DND-41 (cell line): ENCODE results near the gene SPOCK2.

Source experiments
- ATAC-seq: fragments of 200-7000 bp; cut with Tn5 transposase; 3 replicates; pipeline ENCODE4 v1.9.1; 2021; ENCODE audit warnings: low read depth; ENCODE audit not compliant: insufficient read depth
- DNase-seq: peaks from one replicate; pipeline ENCODE4 v3.0.0-alpha.2; 2020
- H2AFZ ChIP-seq: 2 replicates; pipeline ENCODE4 v1.6.0; 2012; ENCODE audit warnings: low read depth, low read length
- H3K27ac ChIP-seq: 2 replicates; pipeline ENCODE4 v1.5.1; 2012; ENCODE audit warnings: low read length, inconsistent platforms
- H3K27me3 ChIP-seq: fragments of 200-600 bp; sonication (generic); 2 replicates; pipeline ENCODE4 v1.6.0; 2012; ENCODE audit warnings: low read length, mild to moderate bottlenecking, inconsistent platforms; ENCODE audit not compliant: insufficient read depth, poor library complexity
- H3K36me3 ChIP-seq: 2 replicates; pipeline ENCODE4 v1.5.1; 2012; ENCODE audit warnings: low read length, inconsistent platforms; ENCODE audit not compliant: insufficient read depth
- H3K4me1 ChIP-seq: 2 replicates; pipeline ENCODE4 v1.5.1; 2012; ENCODE audit warnings: mild to moderate bottlenecking, low read length; ENCODE audit not compliant: insufficient read depth
- H3K4me2 ChIP-seq: 2 replicates; pipeline ENCODE4 v1.6.0; 2012; ENCODE audit warnings: mild to moderate bottlenecking, moderate library complexity, low read length, inconsistent platforms; ENCODE audit not compliant: insufficient read depth
- H3K4me3 ChIP-seq, 2 experiments: fragments of 200-600 bp in 1 of 2; shearing (Covaris generic) in 1 of 2; 2 replicates each; pipeline ENCODE4 v1.5.1; 2012 to 2016; ENCODE audit warnings: inconsistent platforms in 2 of 2, low read length in 2 of 2, mild to moderate bottlenecking in 2 of 2, low read depth in 1 of 2, moderate library complexity in 1 of 2
- H3K79me2 ChIP-seq: 2 replicates; pipeline ENCODE4 v1.6.0; 2012; ENCODE audit warnings: low read length, inconsistent platforms; ENCODE audit not compliant: insufficient read depth
- H3K9ac ChIP-seq: 2 replicates; pipeline ENCODE4 v1.6.0; 2012; ENCODE audit warnings: low read depth, mild to moderate bottlenecking, inconsistent platforms, low read length, moderate library complexity
- H3K9me3 ChIP-seq: 2 replicates; pipeline ENCODE4 v1.5.1; 2012; ENCODE audit warnings: low read length, moderate library complexity, mild to moderate bottlenecking, inconsistent platforms; ENCODE audit not compliant: insufficient read depth, severe bottlenecking
- H4K20me1 ChIP-seq: 2 replicates; pipeline ENCODE4 v1.6.0; 2012; ENCODE audit warnings: low read length; ENCODE audit not compliant: insufficient read depth
- EZH2 ChIP-seq: IDR thresholded peaks from 3 replicates; pipeline ENCODE4 v1.6.1; 2012; ENCODE audit warnings: borderline replicate concordance, low read depth, mild to moderate bottlenecking, moderate library complexity, low read length, inconsistent platforms; ENCODE audit not compliant: severe bottlenecking
- TF ChIP-seq, protein P1 (sequence below): IDR thresholded peaks from 2 replicates; pipeline ENCODE4 v1.5.1; 2012; ENCODE audit warnings: borderline replicate concordance, low read length, moderate library complexity, mild to moderate bottlenecking; ENCODE audit not compliant: poor library complexity, severe bottlenecking; ENCODE audit errors: extremely low read depth

Gene SPOCK2

DNA sequence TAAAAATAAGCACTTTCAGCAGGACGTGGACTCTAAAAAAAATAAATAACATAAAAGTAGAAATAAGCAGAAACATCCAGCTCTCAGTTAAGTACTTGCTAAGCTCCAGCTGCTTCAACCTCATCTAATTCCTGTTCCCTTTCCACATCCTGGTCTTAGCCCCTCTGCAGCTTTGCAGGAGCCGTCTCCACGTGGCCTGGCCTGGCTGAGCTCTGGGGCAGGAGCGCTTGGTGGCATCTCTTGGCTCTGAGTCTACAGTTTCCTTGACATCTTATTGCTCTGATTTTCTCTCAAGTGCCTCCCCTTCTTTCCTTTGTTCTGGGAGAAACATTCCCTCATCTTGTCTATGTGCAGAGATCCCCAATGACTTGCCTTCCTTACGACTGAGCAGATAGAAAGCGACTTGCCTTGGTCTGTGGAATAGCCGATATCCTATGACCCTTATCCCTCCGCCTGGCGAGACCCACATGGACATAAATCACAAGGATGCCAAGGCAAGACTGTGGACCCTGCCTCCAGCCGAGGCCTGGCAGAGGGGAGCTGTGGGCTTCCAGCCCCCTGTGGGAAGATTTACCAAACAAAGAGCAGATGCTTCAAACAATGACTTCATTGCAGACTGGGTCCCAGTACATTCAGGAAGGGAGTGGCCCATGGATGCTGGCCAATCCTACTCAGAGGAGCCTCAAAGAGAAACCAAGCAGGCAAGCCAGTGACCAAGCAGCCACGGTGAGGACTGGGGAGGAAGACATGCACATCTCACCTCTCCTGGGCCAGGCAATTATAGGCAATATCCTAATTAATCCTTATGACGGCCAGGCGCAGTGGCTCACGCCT is 61.9 kb downstream of the SPOCK2 start:
- TF ChIP-seq EZH2 = no peak
- no peak overlapping the region for H3K4me3 ChIP-seq
- ATAC-seq = no peak

DNA sequence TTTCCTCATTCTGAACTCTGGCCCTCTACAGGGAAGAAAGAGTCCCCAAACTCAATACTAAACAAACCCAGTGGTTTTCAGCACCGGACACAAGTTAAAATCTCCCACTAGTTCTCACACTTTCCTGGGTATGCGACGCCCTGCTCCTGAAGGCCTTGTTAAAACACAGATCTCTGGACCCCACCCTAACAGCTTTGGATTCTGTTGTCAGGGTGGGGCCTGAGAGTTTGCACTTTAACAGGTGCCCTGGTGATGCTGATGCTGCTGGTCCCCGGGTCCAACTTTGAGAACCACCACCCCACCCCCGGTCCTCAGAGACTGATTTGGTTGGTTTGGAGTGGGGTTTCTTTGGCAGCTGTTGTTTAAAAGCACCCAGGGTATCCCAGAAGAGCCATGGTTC is 62.5 kb downstream of the SPOCK2 start:
- TF ChIP-seq EZH2 = no peak
- TF ChIP-seq, protein P1, sequence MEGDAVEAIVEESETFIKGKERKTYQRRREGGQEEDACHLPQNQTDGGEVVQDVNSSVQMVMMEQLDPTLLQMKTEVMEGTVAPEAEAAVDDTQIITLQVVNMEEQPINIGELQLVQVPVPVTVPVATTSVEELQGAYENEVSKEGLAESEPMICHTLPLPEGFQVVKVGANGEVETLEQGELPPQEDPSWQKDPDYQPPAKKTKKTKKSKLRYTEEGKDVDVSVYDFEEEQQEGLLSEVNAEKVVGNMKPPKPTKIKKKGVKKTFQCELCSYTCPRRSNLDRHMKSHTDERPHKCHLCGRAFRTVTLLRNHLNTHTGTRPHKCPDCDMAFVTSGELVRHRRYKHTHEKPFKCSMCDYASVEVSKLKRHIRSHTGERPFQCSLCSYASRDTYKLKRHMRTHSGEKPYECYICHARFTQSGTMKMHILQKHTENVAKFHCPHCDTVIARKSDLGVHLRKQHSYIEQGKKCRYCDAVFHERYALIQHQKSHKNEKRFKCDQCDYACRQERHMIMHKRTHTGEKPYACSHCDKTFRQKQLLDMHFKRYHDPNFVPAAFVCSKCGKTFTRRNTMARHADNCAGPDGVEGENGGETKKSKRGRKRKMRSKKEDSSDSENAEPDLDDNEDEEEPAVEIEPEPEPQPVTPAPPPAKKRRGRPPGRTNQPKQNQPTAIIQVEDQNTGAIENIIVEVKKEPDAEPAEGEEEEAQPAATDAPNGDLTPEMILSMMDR = no peak
- no peak overlapping the region for H3K27ac ChIP-seq
- H3K4me1 ChIP-seq = no peaks in the 10 kb centered on the region
- no peak overlapping the region for H3K4me3 ChIP-seq
- no peaks in the 10 kb centered on the region for H3K79me2 ChIP-seq
- H3K9me3 ChIP-seq = no peaks in the 10 kb centered on the region
- DNase-seq (no peak), ATAC-seq (no peak)
- no peak overlapping the region for H3K4me2 ChIP-seq
- H3K36me3 ChIP-seq = no peaks in the 10 kb centered on the region
- no peaks in the 10 kb centered on the region for H3K27me3 ChIP-seq
- H4K20me1 ChIP-seq = no peaks in the 10 kb centered on the region
- no peak overlapping the region for H3K9ac ChIP-seq
- H2AFZ ChIP-seq = no peak overlapping the region

More for the DNA sequence above, 61.9 kb downstream of the SPOCK2 start:
- H3K9ac ChIP-seq = no peak overlapping the region
- DNase-seq = no peak
- no peaks in the 10 kb centered on the region for H3K9me3 ChIP-seq
- H3K4me2 ChIP-seq = no peak overlapping the region
- H3K27ac ChIP-seq = no peak overlapping the region
- H3K27me3 ChIP-seq = peaks cover 2% of the 10 kb centered on the region
- H3K79me2 ChIP-seq = no peaks in the 10 kb centered on the region
- H3K36me3 ChIP-seq = no peaks in the 10 kb centered on the region
- no peaks in the 10 kb centered on the region for H3K4me1 ChIP-seq
- H4K20me1 ChIP-seq = no peaks in the 10 kb centered on the region
- no peak overlapping the region for H2AFZ ChIP-seq

DNA sequence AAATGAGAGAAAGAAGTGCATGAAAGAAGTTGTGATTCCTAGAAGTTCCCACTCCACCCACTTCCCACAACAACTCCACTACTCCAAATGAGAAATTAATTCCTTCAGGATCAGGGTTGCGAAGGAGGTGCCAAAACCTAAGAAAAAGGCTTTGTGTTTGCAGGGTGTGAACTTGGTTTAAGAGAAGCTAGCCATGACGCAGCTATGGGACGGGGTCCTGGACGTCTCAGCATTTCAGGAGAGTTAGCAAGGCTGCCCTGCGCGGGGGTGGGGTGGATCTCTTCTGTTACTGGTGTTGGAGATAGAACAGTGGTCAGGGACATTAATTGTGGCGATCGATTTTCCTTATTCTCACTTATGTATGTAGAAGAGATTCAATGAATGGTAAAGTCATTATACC is 63.0 kb downstream of the SPOCK2 start:
- no peak for DNase-seq
- Histone ChIP-seq H3K27me3 (no peaks in the 10 kb centered on the region), H3K9me3 (no peaks in the 10 kb centered on the region), H3K4me3 (no peak overlapping the region), H3K4me1 (no peaks in the 10 kb centered on the region), H3K36me3 (no peaks in the 10 kb centered on the region), H3K27ac (no peak overlapping the region), H3K4me2 (no peak overlapping the region), H3K9ac (no peak overlapping the region), H4K20me1 (no peaks in the 10 kb centered on the region), H3K79me2 (no peaks in the 10 kb centered on the region), H2AFZ (no peak overlapping the region)
- ATAC-seq = no peak
- no peak for TF ChIP-seq EZH2
- TF ChIP-seq, protein P1 = no peak

DNA sequence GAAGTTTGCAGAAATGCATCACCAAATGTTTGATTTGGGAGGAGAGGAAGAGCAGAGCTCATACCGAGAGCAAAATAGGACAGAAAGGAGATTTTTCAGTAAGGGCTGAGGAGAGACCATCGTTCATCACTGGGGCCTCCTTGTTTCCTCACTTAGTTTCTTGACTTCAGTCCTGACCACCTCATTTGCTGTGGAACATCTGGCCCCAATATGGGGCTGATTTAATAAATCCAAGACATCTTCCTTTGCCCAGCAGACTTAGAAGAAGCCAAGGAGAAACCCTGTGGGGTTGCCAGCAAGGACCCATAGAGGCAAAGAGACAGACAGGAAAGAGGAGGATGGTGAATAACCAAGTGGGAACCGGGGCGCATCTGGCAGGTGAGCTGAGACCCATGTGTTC is 63.8 kb downstream of the SPOCK2 start:
- H3K4me2 ChIP-seq = no peak overlapping the region
- H2AFZ ChIP-seq = no peak overlapping the region
- H3K36me3 ChIP-seq = no peaks in the 10 kb centered on the region
- no peaks in the 10 kb centered on the region for H3K27me3 ChIP-seq
- H3K4me3 ChIP-seq = no peak overlapping the region
- H3K9me3 ChIP-seq = no peaks in the 10 kb centered on the region
- no peak overlapping the region for H3K9ac ChIP-seq
- H3K4me1 ChIP-seq = no peaks in the 10 kb centered on the region
- no peaks in the 10 kb centered on the region for H3K79me2 ChIP-seq
- ATAC-seq = no peak
- TF ChIP-seq, protein P1 = no peak
- TF ChIP-seq EZH2 = no peak
- no peaks in the 10 kb centered on the region for H4K20me1 ChIP-seq
- no peak overlapping the region for H3K27ac ChIP-seq
- no peak for DNase-seq
